Amygdala (tissue), 56 donors: ENCODE data around the gene GLE1.

Experiments used
- DNase-seq, 56 donors: peaks; one replicate each; lab custom pipeline; 2025; lab: John Stamatoyannopoulos, UW

GLE1 gene

GRCh38 chr9:128504485-128505413 is at the start of gene GLE1:
TSS of gene GLE1 (plus strand) at chr9:128504719. CDS start at chr9:128504806, 87 bp downstream.
- peak; percentile 54 to 98 (median 88) for DNase-seq

GRCh38 chr9:128454991-128455390 is 49.5 kb upstream of the GLE1 start:
- no peak for DNase-seq

GRCh38 chr9:128455849-128456612 is 48.5 kb upstream of the GLE1 start, which contains the start of gene ODF2:
TSS of gene ODF2 (plus strand) at chr9:128456006. CDS start at chr9:128456092, 86 bp downstream.
- DNase-seq, result peak; percentile 73 to 99 (median 95)

GRCh38 chr9:128456613-128457061 is 47.9 kb upstream of the GLE1 start:
- DNase-seq, result peak in 51 of 56 donors; percentile 7 to 76 (median 38)

GRCh38 chr9:128457207-128457606 is 47.3 kb upstream of the GLE1 start:
- no peak for DNase-seq

GRCh38 chr9:128459011-128459410 is 45.5 kb upstream of the GLE1 start:
- DNase-seq, result no peak

- no peak for DNase-seq
Observed at GRCh38 chr9:128469070-128469469, 35.4 kb upstream of the GLE1 start.

GRCh38 chr9:128470560-128470959 is 34.0 kb upstream of the GLE1 start:
- peak in 2 of 56 donors; percentile 14 to 28 for DNase-seq

GRCh38 chr9:128473104-128473503 is 31.4 kb upstream of the GLE1 start:
- DNase-seq, result no peak

- DNase-seq, result no peak
Observed at GRCh38 chr9:128475867-128476266, 28.7 kb upstream of the GLE1 start.

- DNase-seq, result no peak
Observed at GRCh38 chr9:128479262-128479661, 25.3 kb upstream of the GLE1 start.

- DNase-seq, result no peak
Observed at GRCh38 chr9:128481561-128481960, 23.0 kb upstream of the GLE1 start.

- DNase-seq, result no peak
Observed at GRCh38 chr9:128482186-128482585, 22.3 kb upstream of the GLE1 start.

- DNase-seq, result no peak
Observed at GRCh38 chr9:128484686-128485413, 19.7 kb upstream of the GLE1 start.

- DNase-seq, result no peak
Observed at GRCh38 chr9:128485414-128485855, 19.1 kb upstream of the GLE1 start.

- no peak for DNase-seq
Observed at GRCh38 chr9:128486201-128486600, 18.3 kb upstream of the GLE1 start.

GRCh38 chr9:128493424-128493823 is 11.1 kb upstream of the GLE1 start:
- no peak for DNase-seq

- peak in 6 of 56 donors; percentile 5 to 55 (median 10) for DNase-seq
Observed at GRCh38 chr9:128494108-128494745, 10.3 kb upstream of the GLE1 start.

GRCh38 chr9:128494746-128495129 is 9.8 kb upstream of the GLE1 start:
- no peak for DNase-seq

GRCh38 chr9:128495296-128495695 is 9.2 kb upstream of the GLE1 start:
- DNase-seq, result no peak
